ENCODE measurements around the gene FAM186B.
"Not testable (repeated sequence)": the region's sequence is repeated elsewhere in the genome, so short reads cannot be mapped to it uniquely, and the experiment has no call there.

FAM186B gene

GRCh38 chr12:49612210-49612609, 6.8 kb upstream of the FAM186B start:
- intact Hi-C loops (cut with DNase I): no loop called here
- DNase-seq: no peak

- DNase-seq; intact Hi-C loops (cut with DNase I): not testable (repeated sequence)
Observed at GRCh38 chr12:49610785-49611184, 5.3 kb upstream of the FAM186B start.

GRCh38 chr12:49609875-49610154, 4.4 kb upstream of the FAM186B start:
- no peak for DNase-seq
- intact Hi-C loops (cut with DNase I): no loop called here

- intact Hi-C loops (cut with DNase I): no loop called here
Observed at GRCh38 chr12:49609059-49609874, 3.8 kb upstream of the FAM186B start.

GRCh38 chr12:49604856-49605255, 583 bp downstream of the FAM186B start:
- no peak for DNase-seq

More at GRCh38 chr12:49609059-49609874, 3.8 kb upstream of the FAM186B start:
- peak in 1 of 10 donors; percentile 64 for DNase-seq

GRCh38 chr12:49603721-49604120, 1.7 kb downstream of the FAM186B start:
- DNase-seq: no peak
- intact Hi-C loops (cut with DNase I): no loop called here

More at GRCh38 chr12:49604856-49605255, 583 bp downstream of the FAM186B start:
- intact Hi-C loops (cut with DNase I): no loop called here

- DNase-seq: peak in 1 of 10 donors; percentile 65
- intact Hi-C loops (cut with DNase I): no loop called here
Observed at GRCh38 chr12:49599961-49600360, 5.5 kb downstream of the FAM186B start.

GRCh38 chr12:49598527-49598926, 6.9 kb downstream of the FAM186B start:
- peak in 1 of 10 donors; percentile 64 for DNase-seq
- intact Hi-C loops (cut with DNase I): no loop called here

GRCh38 chr12:49588721-49589516, 16.5 kb downstream of the FAM186B start:
- peak in 2 of 10 donors; percentile 33 to 84 for DNase-seq
- intact Hi-C loops (cut with DNase I): no loop called here

GRCh38 chr12:49588281-49588680, 17.2 kb downstream of the FAM186B start:
- intact Hi-C loops (cut with DNase I): no loop called here

GRCh38 chr12:49587174-49587908, 18.1 kb downstream of the FAM186B start:
- peak in 1 of 10 donors; percentile 28 for DNase-seq
- intact Hi-C loops (cut with DNase I): no loop called here

More at GRCh38 chr12:49588281-49588680, 17.2 kb downstream of the FAM186B start:
- DNase-seq: peak in 1 of 10 donors; percentile 48

GRCh38 chr12:49585477-49586459, 19.7 kb downstream of the FAM186B start:
- intact Hi-C loops (cut with DNase I): no loop called here
- DNase-seq: peak in 1 of 10 donors; percentile 73

- DNase-seq: peak in 1 of 10 donors; percentile 36
- intact Hi-C loops (cut with DNase I): loop anchor here (5.0 kb wide), 1 partner anchor 227 kb away; no protein-coding TSS in a partner anchor
Observed at GRCh38 chr12:49584591-49584990, 20.8 kb downstream of the FAM186B start.

- intact Hi-C loops (cut with DNase I): loop anchor here (5.0 kb wide), 1 partner anchor 226 kb away; no protein-coding TSS in a partner anchor
- peak in 6 of 10 donors; percentile 19 to 88 (median 26) for DNase-seq
Observed at GRCh38 chr12:49583366-49584094, 21.9 kb downstream of the FAM186B start.

- peak in 1 of 10 donors; percentile 7 for DNase-seq
- intact Hi-C loops (cut with DNase I): loop anchor here (5.0 kb wide), 1 partner anchor 226 kb away; no protein-coding TSS in a partner anchor
Observed at GRCh38 chr12:49582850-49583249, 22.6 kb downstream of the FAM186B start.

GRCh38 chr12:49582201-49582600, 23.2 kb downstream of the FAM186B start:
- intact Hi-C loops (cut with DNase I): loop anchor here (5.0 kb wide), 1 partner anchor 225 kb away; no protein-coding TSS in a partner anchor
- DNase-seq: no peak

GRCh38 chr12:49580572-49581535, 24.6 kb downstream of the FAM186B start:
- DNase-seq: peak; percentile 41 to 96 (median 81)
- intact Hi-C loops (cut with DNase I): loop anchor here (5.0 kb wide), 1 partner anchor 224 kb away; no protein-coding TSS in a partner anchor
